ENCODE results near the gene OR11G2.
"Not testable (repeated sequence)": the region's sequence is repeated elsewhere in the genome, so short reads cannot be mapped to it uniquely, and the experiment has no call there.

Gene OR11G2

DNA sequence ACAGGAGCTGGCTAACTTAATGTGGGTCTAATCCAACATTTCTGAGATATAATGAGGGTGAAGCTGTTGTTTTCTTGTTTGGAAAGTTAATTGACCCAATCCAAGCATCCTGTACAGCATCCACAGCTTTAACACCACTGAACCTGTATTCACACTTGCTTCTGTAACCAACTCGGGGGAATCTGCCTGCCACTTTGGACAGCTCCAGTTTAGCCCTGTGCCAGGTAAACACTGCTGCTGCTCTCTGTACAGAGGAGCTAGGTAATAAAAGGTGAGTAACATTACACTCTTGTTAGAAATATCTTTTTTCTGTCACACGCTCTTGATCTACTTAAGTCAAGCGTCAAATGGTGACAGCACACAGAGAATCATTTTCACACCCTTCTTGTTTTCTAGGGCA lies 700 bp downstream of the OR11G2 start:
- DNase-seq (ENCODE audit: extremely low read depth, insufficient read length), result no peak
- TF ChIP-seq, protein P1, sequence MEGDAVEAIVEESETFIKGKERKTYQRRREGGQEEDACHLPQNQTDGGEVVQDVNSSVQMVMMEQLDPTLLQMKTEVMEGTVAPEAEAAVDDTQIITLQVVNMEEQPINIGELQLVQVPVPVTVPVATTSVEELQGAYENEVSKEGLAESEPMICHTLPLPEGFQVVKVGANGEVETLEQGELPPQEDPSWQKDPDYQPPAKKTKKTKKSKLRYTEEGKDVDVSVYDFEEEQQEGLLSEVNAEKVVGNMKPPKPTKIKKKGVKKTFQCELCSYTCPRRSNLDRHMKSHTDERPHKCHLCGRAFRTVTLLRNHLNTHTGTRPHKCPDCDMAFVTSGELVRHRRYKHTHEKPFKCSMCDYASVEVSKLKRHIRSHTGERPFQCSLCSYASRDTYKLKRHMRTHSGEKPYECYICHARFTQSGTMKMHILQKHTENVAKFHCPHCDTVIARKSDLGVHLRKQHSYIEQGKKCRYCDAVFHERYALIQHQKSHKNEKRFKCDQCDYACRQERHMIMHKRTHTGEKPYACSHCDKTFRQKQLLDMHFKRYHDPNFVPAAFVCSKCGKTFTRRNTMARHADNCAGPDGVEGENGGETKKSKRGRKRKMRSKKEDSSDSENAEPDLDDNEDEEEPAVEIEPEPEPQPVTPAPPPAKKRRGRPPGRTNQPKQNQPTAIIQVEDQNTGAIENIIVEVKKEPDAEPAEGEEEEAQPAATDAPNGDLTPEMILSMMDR (IDR thresholded peaks at IDR 0.05; ENCODE audit: insufficient read depth, low read length, poor library complexity, severe bottlenecking), result no peak
- H3K4me3 ChIP-seq (replicated peaks; ENCODE audit: low read depth, low read length), result no peak overlapping the region
- H3K27me3 ChIP-seq (replicated peaks; ENCODE audit: control insufficient read depth, insufficient read depth, low read length), result no peaks in the 10 kb centered on the region
- no peaks in the 10 kb centered on the region for H3K36me3 ChIP-seq (ENCODE audit: control insufficient read depth, insufficient read depth, low read length)

DNA sequence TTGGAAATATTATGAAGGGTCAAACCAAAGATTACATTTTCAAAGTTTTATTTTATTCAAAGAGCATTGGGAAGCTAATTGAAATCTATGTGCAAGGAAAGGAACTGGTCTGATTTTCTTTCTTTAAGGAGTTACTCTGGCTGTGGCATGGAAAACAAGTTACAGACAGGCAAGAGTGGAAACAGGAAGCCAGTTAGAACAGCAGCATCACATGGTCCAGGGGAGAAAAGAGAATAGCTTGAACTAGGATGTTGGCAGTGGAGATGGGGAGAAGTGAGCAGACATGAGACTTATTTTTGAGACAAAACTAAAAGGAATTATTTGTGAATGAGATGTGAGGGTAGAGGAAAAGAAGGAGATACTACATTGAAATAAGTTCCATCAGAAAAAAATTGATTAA lies 3.4 kb downstream of the OR11G2 start:
- Histone ChIP-seq H3K4me3 (replicated peaks; ENCODE audit: low read depth, low read length) (no peak overlapping the region), H3K36me3 (ENCODE audit: control insufficient read depth, insufficient read depth, low read length) (no peaks in the 10 kb centered on the region), H3K27me3 (replicated peaks; ENCODE audit: control insufficient read depth, insufficient read depth, low read length) (no peaks in the 10 kb centered on the region)
- TF ChIP-seq, protein P1 (IDR thresholded peaks at IDR 0.05; ENCODE audit: insufficient read depth, low read length, poor library complexity, severe bottlenecking), result no peak
- no peak for DNase-seq (ENCODE audit: extremely low read depth, insufficient read length)

DNA sequence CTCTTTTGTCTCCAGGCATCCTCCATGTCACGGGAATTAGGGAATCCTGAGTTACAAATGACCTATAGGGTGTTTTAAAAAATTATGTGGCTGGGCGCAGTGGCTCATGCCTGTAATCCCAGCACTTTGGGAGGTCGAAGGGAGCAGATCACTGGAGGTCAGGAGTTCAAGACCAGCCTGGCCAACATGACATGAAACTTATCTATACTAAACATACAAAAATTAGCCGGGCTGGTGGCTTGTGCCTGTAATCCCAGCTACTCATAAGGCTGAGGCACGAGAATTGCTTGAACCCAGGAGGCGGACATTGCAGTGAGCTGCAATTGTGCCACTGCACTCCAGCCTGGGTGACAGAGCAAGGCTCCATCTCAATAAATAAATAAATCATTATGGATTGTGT lies 4.5 kb downstream of the OR11G2 start:
- not testable (repeated sequence) for H3K27me3 ChIP-seq (replicated peaks; ENCODE audit: control insufficient read depth, insufficient read depth, low read length); DNase-seq (ENCODE audit: extremely low read depth, insufficient read length); H3K4me3 ChIP-seq (replicated peaks; ENCODE audit: low read depth, low read length); H3K36me3 ChIP-seq (ENCODE audit: control insufficient read depth, insufficient read depth, low read length)

DNA sequence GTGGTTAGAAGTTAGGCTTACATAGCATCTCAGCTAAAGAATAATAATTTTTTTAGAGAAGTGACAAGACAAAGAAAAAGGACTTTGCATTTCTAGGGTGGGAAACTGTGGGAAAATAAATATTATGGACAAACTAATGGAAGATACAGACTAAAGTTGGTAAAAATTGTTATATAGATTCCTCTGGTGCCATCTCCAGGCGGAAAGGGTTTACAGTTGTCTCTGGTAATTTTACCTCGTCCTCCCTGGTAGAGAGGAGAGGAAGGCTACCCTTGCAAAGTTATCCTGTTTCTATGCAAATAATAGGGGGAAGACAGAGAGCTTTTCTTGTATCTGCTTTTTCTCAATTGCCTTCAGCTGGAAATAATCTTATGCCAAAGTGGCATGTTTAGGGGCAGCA lies 5.2 kb downstream of the OR11G2 start:
- no peak overlapping the region for H3K4me3 ChIP-seq (replicated peaks; ENCODE audit: low read depth, low read length)
- no peaks in the 10 kb centered on the region for H3K27me3 ChIP-seq (replicated peaks; ENCODE audit: control insufficient read depth, insufficient read depth, low read length)
- TF ChIP-seq, protein P1 (IDR thresholded peaks at IDR 0.05; ENCODE audit: insufficient read depth, low read length, poor library complexity, severe bottlenecking), result no peak
- no peaks in the 10 kb centered on the region for H3K36me3 ChIP-seq (ENCODE audit: control insufficient read depth, insufficient read depth, low read length)
- DNase-seq (ENCODE audit: extremely low read depth, insufficient read length), result no peak

DNA sequence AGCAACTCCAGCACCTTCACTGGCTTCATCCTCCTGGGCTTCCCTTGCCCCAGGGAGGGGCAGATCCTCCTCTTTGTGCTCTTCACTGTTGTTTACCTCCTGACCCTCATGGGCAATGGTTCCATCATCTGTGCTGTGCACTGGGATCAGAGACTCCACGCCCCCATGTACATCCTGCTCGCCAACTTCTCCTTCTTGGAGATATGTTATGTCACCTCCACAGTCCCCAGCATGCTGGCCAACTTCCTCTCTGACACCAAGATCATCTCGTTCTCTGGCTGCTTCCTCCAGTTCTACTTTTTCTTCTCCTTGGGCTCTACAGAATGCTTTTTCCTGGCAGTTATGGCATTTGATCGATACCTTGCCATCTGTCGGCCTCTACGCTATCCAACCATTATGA lies 6.8 kb downstream of the OR11G2 start:
- no peak for DNase-seq (ENCODE audit: extremely low read depth, insufficient read length)
- TF ChIP-seq, protein P1 (IDR thresholded peaks at IDR 0.05; ENCODE audit: insufficient read depth, low read length, poor library complexity, severe bottlenecking), result no peak
- Histone ChIP-seq H3K36me3 (ENCODE audit: control insufficient read depth, insufficient read depth, low read length) (no peaks in the 10 kb centered on the region), H3K27me3 (replicated peaks; ENCODE audit: control insufficient read depth, insufficient read depth, low read length) (no peaks in the 10 kb centered on the region), H3K4me3 (replicated peaks; ENCODE audit: low read depth, low read length) (no peak overlapping the region)

DNA sequence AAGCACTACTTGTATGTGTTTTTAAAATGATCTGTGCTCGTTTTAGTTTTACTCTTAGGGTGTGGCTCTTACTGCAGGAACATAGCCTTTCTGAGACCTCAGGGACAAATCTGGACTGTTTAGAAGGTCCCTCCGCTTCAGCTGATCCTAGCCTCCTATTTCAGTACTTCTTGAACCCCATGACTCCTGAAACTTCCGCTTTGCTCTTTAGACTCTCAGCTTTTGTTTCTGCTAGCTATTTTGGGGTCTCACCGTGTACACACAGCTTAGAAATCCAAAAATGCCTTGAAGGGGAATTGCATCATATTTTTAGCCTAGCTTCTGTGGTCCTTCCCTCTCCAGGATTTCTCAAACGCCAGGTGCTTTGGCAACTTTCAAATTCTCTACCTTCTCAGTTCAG lies 8.3 kb downstream of the OR11G2 start:
- DNase-seq (ENCODE audit: extremely low read depth, insufficient read length), result no peak
- H3K27me3 ChIP-seq (replicated peaks; ENCODE audit: control insufficient read depth, insufficient read depth, low read length), result no peaks in the 10 kb centered on the region
- TF ChIP-seq, protein P1 (IDR thresholded peaks at IDR 0.05; ENCODE audit: insufficient read depth, low read length, poor library complexity, severe bottlenecking), result no peak

More for the DNA sequence above, 8.3 kb downstream of the OR11G2 start:
- H3K4me3 ChIP-seq (replicated peaks; ENCODE audit: low read depth, low read length), result no peak overlapping the region
- H3K36me3 ChIP-seq (ENCODE audit: control insufficient read depth, insufficient read depth, low read length), result no peaks in the 10 kb centered on the region
